Measurements from ENCODE around the gene FER.

DNA sequence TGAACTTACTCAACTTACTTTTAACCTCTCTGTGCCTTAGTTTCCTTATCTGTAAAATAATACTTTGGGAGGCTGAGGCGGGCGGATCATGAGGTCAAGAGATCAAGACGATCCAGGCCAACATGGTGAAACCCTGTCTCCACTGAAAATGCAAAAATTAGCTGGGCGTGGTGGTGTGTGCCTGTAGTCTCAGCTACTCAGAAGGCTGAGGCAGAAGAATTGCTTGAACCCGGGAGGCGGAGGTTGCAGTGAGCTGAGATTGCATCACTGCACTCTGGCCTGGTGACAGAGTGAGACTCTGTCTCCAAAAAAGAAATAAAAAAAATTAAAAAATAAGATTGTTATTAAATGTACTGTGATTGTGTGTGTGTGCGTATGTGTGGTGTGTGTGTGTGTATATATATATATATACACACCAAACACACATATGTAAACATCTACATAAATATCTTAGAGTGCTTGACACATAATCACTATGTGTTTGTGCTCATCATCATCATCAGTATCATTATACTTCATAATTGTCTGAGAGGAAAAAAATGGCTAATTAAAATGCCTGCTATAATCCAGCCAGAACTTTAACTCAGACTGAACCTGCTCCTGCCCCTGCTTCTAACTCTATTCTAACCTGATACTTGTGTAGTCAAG is 312.8 kb downstream of the FER start:
- TF ChIP-seq, protein P1, sequence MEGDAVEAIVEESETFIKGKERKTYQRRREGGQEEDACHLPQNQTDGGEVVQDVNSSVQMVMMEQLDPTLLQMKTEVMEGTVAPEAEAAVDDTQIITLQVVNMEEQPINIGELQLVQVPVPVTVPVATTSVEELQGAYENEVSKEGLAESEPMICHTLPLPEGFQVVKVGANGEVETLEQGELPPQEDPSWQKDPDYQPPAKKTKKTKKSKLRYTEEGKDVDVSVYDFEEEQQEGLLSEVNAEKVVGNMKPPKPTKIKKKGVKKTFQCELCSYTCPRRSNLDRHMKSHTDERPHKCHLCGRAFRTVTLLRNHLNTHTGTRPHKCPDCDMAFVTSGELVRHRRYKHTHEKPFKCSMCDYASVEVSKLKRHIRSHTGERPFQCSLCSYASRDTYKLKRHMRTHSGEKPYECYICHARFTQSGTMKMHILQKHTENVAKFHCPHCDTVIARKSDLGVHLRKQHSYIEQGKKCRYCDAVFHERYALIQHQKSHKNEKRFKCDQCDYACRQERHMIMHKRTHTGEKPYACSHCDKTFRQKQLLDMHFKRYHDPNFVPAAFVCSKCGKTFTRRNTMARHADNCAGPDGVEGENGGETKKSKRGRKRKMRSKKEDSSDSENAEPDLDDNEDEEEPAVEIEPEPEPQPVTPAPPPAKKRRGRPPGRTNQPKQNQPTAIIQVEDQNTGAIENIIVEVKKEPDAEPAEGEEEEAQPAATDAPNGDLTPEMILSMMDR (IDR thresholded peaks at IDR 0.05), result no peak
- TF ChIP-seq POLR2AphosphoS5 (IDR thresholded peaks at IDR 0.05), result no peak
